Hematopoietic multipotent progenitor cell treated with erythropoietin and hydrocortisone succinate and interleukin-3 and kit ligand, for 4 days (in vitro differentiated cells): ENCODE data around the gene PLEKHH1.

Experiments
- DNase-seq: peaks from one replicate; pipeline ENCODE4 v3.0.0-alpha.2; 2015

Gene PLEKHH1

DNA sequence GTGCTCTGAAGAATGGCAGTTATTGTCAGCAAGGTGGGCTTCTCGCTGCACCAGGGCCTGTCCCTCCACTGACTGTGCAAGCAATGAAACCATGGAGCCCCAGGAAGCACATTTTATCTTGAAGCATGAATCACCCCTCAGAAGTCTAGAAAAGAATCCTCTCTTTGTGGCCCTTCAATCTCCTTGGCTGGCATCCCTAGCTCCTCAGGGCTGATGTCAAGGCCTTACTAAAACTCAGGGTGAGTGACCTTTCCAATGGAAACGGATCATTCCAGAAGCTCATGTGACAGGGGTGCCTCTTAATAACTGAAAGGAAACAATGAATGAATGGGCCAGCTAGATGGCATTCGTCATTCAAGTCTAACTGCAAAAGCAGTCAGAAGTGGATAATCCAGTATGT is 22.3 kb upstream of the PLEKHH1 start:
- DNase-seq = no peak

DNA sequence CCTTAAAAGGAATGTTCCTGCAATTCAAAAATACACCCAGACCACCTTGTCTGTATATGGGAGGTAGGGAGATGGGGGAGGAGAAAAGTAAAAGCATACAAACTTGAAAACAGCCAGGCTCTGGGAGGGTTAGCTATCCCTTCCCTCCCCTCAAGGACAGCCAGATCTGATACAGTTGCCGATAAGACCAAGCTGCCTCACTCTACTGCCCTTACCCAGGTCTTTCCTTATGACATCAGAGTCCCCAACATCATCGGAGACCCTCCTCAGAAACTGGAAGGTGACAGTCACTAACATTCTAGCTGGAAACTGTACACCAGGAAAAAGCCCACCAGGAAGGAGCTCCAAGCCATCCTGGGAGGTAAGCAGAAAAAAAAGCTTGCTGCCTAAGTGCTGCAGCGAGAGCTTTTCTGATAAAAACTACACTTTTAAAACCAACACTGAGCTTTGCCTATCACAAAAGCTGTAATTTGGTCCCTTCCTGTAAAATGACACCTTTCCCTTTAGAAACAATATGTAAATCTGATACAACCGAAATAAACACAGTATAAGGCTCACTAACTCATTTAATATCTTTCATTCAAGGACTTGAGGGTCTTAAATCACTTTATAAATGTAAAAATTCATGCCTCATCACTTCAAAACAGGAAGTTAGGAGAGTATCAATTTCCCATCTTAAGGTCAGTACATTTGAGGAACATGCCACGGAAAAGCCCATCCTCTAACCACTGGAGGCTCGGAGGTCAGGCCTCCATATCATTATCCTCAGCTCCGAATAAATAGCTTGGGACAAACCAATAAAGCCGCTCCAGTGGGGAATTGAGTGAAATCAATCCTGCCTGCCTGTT is 20.4 kb upstream of the PLEKHH1 start:
- DNase-seq = no peak

DNA sequence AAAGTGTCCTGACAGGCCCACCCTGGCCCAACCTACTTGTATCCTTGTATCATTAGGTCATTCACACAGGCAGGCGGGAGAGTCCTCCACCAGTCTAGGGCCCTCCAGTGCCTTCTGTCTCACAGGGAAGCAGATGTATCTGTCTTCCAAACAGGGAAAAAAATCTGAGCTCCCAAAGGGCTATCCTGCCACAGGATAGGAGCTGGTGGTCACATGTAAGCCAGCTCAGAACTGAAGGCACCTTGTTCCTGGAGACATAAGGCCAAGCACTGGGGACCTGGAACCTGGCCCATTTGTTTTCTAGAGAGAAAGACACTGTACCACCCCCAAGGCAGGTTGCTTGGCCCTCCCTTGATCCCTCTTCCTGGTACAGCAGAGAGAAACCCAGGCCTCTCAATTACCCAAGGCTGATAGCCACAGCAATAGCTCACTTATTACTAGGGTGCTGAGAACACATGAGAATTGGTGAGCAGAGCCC is 19.4 kb upstream of the PLEKHH1 start:
- DNase-seq = no peak

DNA sequence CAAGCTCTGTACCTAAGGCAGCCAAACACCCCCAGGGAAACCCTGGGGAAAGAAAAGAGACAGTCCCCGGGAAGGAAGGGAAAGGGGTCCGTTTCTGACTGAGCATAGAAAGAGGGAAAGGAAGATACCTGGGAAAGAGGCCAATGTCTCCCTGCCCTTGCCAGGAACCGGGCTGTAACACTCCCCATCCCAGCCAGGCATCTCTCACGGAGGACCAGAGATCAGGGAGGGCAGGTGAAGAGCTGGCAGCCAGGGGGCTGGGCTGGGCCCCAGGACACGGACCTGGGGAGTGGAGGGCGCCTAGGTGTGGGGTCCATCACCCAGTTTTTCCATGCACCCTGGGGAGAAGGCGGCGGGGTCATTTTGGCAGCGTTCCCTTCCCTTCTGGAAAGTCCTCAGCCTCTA is 18.9 kb upstream of the PLEKHH1 start:
- no peak for DNase-seq

DNA sequence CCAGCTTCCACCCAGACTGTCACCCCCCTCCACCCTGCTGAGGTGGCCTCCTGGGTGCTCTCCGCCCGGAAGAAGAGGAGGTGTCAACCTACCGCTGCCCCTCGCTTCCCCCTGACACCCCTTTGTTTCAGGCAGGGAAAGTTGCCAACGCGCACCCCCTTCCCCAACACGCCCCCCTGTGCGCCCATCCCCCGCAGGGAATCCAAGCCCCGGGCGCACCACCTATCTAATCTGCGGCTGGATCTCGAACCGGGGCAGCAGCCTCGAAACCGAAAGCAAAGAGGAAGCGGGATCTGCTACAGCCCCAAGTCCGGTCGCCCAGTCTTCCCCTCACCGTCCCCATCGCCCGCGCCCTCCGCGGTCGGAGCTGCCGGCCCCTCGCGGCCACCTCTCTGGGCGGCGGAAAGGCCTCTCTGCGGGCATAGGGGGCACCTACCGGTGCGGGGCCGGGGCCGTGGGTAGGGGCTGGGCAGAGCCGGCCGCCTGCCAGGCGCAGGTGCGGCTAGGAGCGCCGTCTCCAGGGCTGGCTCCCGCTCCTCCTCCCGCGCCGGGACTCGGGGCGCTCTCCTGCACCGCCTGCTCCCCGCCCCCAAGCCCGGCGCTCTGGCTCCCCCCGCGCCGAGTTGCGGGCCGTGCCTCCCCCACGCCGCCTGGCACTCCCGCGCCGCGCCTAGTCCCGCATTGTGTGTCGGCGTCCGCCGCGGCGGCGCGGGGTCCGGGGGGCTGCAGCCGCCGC is 18.3 kb upstream of the PLEKHH1 start:
- peak; percentile 57 for DNase-seq

DNA sequence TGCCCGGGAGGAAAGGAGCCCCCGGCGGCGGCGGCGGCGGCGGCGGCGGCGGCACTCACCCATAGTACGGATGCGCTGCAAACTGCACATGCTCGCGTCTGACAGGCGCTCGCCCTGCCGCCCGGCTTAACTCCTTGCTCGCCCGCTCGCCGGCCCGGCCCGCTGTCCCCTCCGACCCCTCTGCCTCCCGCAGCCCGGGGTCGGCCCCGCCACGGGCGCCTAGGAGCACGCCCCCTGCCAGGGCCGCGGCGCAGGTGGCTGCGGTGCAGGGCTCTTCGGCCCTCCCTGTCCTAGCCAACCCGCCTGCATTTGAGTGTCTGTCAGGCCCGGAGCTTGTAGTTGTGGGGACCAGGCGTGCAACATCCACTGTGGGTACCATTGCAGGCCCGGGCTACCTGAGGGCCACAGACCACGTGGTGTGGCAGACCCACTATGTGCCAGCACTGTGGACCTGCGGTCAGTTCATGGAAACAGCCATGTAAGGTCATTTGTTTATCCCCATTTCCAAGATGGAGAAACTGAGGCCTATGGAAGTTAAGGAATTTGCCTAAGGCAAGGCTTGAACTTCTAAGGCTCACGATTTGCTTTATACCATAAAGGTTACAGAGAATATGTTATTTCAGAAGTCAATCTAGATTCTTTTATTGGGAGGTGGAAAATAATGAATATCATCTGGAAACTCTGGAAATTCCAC is 17.6 kb upstream of the PLEKHH1 start:
- peak; percentile 51 for DNase-seq

DNA sequence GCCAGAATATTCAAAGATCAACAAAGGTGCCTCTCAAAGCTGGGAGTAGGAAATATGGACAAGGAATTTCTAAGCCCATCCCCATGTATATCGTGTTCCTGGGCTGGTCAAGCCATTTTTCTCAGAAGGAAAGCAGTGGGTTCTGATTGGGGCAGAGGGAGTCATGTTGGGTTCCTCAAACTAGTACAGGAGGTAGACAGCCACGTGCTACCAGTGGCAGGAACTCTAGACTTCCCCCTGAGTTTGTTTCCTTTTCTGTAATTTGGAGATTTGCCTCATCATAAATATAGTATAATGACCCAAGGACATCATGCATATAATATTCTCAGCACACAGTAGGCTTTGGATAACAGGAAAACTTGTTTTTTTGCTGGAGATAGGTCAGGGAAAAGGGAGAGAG is 16.4 kb upstream of the PLEKHH1 start:
- DNase-seq = no peak

DNA sequence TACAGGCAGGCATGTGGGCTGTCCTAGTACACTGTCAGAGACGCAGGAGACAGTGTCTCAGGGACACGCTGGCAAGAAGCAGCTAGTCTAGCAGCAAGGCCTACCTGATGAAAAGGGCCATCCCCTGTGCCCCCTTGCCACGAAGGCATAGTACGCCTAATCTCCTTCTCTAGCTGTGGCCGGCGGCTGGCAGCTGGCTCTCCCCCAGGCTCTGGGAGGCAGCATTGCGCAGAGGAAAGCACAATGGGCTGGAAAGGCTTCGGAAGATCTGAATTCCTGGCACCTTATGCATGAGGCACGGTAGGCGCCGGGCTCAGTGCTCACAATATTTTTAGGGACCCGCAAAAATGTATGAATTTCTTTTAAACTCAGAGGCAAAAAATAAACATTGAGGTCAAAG is 16.0 kb upstream of the PLEKHH1 start:
- no peak for DNase-seq

DNA sequence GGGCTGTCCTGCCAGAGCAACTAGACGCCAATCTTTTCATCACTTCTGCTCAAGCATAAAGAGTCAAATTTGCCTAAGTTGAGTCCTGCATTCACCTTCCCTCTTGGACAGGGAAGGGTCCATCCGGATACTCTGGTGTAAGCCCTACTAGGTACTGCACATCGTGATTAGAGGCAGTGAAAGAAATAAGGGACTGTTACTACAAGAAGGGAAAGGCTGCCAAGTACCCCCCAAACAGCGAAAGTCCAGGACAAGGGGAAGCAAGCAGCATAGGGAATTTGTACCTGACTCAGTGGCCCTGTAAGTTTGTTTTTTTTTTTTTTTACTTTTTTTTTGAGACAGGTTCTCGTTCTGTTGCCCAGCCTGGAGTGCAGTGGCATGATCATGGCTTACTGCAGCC is 13.7 kb upstream of the PLEKHH1 start:
- DNase-seq = no peak

DNA sequence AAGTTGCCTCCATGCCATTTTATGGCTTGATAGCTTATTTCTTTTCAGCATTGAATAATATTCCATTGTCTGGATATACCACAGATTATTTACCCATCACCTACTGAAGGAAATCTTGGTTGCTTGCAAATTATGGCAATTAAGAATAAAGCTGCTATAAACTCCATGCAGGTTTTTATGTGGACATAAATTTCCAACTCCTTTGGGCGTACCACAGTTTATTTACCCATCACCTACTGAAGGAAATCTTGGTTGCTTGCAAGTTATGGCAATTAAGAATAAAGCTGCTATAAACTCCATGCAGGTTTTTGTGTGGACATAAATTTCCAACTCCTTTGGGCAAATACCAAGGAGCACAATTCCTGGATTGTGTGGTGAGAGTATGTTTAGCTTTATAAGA is 12.6 kb upstream of the PLEKHH1 start:
- DNase-seq = no peak

DNA sequence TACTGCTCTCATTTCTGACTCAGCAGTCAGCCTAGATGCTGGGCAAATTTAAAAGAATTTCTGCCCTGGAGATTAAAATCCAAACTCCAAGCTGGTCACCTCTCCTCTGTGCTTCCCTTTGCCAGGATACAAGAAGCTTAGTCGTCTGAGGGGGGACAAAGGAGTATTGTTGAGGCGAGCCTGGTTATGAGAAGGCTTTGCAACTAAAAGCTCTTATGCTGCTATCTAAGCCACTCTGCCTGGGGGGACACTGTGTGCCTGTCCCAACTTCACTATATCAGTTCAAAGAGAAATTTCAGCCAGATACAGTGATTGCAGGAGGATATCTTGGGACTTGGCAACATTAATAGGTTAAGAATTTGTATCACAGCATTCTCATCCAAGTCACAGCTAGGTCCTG is 10.8 kb upstream of the PLEKHH1 start:
- DNase-seq = no peak

DNA sequence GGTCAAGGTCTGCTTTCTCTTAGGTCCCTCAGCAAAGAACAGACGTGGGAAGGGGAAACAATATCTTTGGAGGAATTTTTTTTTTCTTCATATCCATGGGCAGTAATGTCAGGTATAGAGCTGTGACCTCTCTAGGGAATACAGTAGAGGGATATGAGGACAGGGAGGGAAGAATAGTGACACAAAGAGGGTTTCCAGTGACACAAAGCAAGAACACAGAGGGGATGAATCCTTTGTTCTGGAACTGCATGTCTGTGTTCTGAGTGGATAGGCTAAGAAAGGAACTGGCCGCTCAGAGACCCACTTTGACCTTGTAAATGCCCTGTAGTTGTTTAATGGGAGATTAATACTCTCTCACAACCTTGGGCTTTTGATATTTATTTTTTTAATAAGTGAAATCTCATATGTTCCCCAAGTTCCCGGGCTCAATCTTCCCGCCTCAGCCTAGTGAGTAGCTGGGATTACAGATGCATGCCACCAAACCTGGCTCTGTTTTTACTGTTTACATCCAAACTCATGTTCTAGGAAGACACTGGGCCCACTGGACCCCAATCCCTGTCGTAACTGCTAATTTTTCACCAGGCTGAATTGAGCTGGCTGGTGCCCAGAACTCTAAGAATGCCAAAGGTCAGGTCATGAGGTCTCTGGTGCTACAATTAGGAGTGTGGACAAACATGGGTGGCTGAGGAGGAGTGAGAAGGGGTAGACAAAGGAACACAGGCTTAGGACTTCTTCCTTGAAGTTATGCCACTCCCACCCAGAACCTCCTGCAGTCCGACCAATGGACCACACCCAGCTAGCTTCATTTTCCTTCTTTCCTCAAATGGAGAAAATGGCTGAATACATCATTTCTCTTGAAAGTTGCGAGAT is 9.1 kb upstream of the PLEKHH1 start:
- no peak for DNase-seq

DNA sequence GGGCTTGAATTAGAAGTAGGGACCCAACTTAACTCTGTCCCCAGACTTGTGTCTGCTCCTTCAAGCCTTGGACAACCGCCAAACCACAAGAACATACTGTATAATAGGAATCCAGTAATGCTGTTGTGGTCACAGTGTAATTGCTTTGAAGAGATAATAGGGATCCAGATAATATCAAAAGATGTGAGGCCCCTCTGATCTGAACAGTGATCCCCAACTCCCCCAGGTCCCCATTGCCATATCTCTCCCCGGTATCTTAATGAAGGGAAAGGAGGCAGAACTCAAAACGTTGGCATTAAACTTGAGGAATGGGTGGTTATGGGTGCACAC is 8.5 kb upstream of the PLEKHH1 start:
- peak; percentile 91 for DNase-seq

DNA sequence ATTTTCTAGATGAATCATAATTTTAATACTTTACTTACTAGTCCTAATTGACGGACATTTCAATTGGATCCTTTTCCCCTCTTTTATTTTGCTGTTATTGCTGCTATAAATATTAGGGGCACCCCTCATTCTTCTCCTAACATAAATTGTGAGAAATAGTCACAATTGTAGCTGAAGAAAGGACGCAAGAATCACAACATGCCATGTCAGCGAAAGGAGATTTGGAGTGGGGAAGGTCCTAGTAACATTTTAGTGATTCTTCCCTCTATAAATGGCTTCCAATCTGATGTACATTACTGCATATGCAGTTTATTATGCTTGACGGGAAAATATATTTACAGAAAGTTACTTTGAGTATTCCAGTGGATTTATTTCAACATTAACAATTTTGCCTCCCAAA is 7.7 kb upstream of the PLEKHH1 start:
- no peak for DNase-seq

DNA sequence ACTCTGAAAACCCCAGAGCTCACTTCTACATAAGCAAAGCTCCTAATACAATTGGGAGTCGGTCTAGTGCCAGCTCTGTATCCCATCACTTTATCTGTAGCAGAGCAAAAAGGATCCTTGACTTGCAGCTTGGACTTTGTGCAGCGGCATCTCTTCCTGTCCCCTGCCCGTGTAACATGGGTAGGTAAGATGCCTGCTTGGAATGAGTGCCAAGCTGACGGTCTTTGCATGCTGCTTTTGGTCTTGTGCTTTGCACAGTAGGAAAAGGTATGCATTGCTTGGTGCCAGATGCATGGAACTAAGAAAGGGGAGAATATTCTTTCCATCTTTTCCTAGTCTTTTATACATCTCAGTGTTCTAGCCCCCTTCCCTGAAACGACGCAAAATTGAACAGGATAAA is 6.9 kb upstream of the PLEKHH1 start:
- no peak for DNase-seq

DNA sequence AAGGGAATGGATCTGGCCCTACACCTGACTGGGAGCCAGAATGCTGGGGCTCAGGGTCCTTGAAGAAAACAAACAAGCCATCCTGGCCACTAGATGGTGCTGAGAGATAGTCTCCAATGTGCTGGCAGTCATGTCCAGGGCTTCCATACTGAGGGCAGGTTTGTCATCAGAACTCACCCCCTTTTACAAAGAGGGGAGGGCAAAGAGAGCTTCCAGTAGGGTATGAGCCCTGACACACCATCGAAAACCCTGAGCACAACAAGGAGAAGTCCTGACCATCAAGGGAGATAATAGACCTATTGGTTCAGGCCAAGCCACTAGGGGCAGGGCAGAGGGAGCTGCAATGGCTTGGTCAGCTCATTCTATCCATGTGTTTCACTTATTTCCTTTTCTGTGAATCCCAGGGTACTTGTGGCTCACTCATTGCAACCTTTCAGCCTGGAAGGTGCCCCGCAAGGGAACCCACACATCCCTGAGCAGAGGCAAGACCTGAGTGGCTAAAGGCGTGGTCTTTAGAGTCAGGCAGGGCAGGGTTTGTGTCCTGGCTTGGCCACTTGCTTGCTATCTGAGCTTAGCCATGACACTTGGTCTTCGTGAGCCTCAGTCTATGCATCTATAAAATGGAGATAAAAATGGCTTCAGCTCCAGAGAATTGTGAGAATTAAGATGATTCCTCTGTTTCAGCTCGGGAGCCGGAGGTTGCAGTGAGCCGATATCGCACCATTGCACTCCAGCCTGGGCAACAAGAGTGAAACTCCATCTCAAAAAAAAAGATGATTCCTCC is 6.2 kb upstream of the PLEKHH1 start:
- DNase-seq = peak; percentile 72

DNA sequence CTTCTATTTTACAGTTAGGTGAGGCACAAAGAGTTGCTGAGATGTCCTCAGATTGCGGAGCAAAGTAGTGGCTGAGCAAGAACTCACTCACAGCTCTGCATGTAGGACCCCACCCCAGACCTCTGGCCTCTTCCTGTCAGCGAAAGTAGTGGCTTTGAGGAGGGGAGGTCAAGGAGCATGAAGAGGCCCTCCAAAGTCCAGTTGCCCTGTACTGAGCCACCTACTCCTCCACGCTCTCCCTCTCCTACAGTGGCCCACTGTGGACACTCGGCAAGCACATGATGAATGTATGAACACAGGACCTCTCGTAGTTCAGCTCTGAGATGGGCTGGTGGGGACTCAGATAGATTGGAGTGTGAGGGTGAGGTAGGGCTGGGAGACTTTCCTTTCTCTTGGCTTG is 5.3 kb upstream of the PLEKHH1 start:
- no peak for DNase-seq

DNA sequence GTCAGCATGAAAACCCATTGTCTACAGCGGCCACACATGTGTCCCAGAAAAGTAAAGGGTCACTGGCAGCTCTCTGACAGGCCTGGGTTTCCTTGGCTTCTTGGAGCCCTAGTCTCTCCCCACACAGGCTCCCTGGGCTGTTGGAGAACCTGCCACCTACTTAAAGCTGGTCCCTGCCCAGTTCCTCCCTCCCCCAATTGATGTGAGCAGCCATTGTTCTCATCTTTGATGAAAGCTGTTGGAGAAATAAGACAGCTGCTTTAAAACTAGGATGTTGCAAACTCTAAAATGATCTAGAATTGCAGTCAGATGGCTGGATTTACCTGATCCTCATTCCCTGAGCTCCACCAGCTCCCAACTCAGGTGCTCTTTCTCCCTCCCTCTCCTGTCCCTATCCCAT is 4.8 kb upstream of the PLEKHH1 start:
- DNase-seq = no peak

DNA sequence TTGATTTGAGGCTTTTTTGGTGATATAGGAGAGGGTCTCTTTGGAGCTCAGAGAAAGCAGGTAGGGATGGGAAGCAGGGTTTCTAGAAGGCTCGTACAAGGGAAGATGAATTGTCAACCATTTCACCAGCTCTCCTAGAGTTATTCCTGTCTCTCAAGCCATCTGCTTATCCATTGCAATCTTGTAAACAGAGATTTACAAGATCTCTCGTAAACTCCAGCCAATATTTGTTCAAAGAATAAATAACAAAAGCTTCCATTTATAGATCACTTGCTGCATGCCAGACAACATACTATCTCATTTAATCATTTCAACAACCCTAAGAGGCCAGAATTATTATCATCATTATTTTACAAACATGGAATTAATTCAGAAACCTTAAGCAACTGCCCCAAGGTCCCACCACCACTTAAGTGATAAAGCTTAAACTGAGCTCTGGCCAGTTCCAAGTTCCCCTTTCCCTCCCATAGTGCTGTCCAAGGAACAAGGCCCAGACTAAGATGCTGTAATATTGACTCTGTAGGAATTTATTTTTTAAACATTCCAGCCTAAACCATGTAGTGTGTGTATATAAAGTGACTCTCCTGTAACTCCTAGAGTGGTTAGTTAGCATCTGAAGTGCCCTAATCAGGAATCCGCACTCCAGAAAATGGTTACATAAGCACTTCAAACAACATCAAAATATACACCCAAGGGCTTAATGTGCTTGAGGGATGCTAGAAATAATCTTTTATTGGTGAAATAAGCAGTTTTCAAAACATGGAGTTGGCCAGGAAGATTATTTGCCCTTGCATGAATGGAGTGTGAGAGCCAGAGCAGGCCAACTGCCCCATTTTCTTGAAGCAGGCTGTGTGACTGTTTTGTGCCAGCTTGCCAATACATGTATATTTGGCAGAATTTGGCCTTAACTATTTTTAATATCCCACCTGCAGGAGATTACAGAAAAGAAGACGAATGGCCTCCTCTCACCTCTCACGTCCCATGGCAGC is 2.8 kb upstream of the PLEKHH1 start:
- DNase-seq = no peak

DNA sequence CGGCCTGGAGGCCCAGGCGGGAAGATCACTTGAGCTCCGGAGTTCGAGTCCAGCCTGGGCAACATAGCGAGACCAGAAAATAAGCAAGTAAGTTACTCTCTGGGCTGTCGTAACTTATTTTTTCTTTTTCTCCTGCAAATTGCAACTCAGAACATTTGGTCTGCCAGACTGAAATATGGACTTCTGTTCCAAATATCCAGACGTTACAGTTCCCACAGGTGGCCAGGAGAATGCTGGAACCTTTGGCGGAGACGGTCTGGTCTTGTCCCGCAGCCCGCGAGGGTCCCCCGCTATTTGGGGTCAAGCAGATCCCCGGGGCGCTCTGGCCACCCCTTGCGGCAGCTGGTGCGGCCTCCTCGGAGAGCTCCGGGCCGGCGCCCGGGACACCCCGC is 488 bp upstream of the PLEKHH1 start:
- no peak for DNase-seq

DNA sequence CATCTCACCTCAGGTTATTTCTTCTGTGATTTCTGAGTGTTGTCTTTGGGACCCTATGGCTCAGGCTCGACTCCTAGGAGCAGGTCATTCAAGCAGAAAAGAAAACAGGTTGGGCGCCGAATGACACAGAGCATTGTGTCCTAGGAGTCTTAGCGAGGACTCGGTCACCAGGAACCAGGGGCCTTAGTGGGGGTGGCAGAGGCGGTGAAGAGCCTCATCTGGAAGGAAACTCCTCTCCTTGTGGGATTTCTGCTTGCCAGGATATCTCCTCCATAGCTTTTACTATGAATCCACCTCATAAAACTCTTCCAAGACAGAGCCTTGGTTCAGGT is 630 bp downstream of the PLEKHH1 start:
- no peak for DNase-seq
